ENCODE results near the gene ARHGAP6. TPM values are rescaled to one million over a fixed set of nuclear protein-coding genes. Genes with fewer than 3 reads are reported as not detected.
"Not testable (repeated sequence)": the region's sequence is repeated elsewhere in the genome, so short reads cannot be mapped to it uniquely, and the experiment has no call there.

Gene ARHGAP6
- total and polyA plus RNA-seq, 8 donors, result 2.2 to 26.4 (median 8.7) TPM

GRCh38 chrX:11585174-11585573 is 80.5 kb downstream of the ARHGAP6 start:
- Histone ChIP-seq H3K4me1 (no peaks in the 10 kb centered on the region), H3K9me3 (peaks cover 0 to 8% (median 0%) of the 10 kb centered on the region in 4 donors), H3K36me3 (no peaks in the 10 kb centered on the region), H3K27me3 (no peaks in the 10 kb centered on the region), H3K4me3 (no peak overlapping the region), H3K27ac (no peak overlapping the region)
- intact Hi-C loops (cut with DNase I; ENCODE audit: low total_unique reads), result no loop called here
- WGBS, 5 donors, result 30 to 67% (median 53%) methylated on average over 1 of the region's 1 CpG
- TF ChIP-seq POLR2A (IDR thresholded peaks at IDR 0.05) (no peak), CTCF (IDR thresholded peaks at IDR 0.05) (no peak), EP300 (IDR thresholded peaks at IDR 0.05) (no peak), POLR2AphosphoS5 (IDR thresholded peaks at IDR 0.05) (no peak)
- no peak for DNase-seq

DNA sequence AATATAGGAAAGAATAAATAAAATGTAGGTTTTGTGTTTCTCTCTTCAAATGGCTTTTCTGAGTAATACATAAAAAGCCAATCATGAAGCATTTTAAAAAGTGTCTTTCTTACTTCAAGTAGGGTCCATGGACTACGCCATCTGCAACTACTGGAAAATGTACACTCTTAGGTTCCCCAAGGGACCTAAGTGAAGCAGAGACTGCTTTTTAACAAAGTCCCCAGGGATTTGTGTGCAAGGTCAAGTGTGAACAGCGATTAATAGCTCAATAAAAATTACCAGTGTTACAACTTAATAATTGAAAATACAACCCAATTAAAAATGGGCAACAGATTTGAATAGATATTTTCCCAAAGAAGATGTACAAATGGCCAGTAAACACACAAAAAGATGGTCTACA is 84.9 kb downstream of the ARHGAP6 start:
- H3K36me3 ChIP-seq, result no peaks in the 10 kb centered on the region
- no peak for TF ChIP-seq POLR2A (IDR thresholded peaks at IDR 0.05)
- no peak for TF ChIP-seq CTCF (IDR thresholded peaks at IDR 0.05)
- TF ChIP-seq POLR2AphosphoS5 (IDR thresholded peaks at IDR 0.05), result no peak
- TF ChIP-seq EP300 (IDR thresholded peaks at IDR 0.05), result no peak
- WGBS, 5 donors, result 61 to 89% (median 82%) methylated on average over 2 of the region's 2 CpGs
- no peak overlapping the region for H3K4me3 ChIP-seq
- intact Hi-C loops (cut with DNase I; ENCODE audit: low total_unique reads), result no loop called here
- no peaks in the 10 kb centered on the region for H3K9me3 ChIP-seq
- peaks cover 0 to 3% (median 0%) of the 10 kb centered on the region in 3 donors for H3K27me3 ChIP-seq
- H3K27ac ChIP-seq, result no peak overlapping the region
- no peak for DNase-seq
- no peaks in the 10 kb centered on the region for H3K4me1 ChIP-seq

DNA sequence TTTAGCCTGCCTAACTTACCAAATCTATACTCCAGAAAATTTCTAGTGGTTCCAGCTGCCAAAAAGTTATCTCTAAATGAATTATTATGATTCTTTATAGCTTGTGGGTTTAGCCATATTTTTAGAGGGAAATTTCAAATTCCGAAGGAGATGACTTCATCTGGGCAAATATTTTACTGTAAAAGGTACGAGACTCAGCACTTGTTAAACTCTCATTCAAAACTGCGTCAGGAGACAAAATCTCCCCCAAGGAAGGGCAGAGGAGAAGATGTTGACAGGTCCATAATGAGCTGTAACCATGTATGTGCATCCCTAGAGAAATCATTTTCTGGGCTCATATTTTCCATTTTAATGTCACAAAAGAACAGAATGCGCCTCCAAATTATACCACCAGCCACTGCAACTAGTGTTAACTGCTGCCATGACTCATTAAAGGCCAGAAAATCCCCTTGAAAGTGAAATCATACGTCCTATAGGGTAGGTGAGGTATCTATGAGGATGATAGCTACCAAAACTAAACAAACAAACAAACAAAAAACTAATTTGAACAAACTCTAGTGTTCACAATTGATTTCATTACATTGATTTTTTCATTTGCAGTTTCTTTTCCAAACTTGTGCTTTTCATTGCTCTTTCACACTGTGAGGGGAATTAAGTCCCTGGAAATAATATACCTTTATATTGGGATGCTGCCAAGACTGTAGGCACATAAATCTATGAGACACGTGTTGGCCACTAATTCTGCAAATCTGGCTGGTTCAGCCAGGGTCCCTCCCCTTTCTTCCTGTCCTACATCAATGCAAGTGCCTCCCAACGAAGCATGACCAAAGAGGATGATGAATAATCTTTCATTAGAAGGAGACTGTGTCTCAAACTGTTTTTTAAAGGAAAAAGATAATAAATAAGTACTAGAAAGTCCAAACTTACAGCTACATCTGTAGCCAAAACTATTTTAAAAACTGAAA is 85.8 kb downstream of the ARHGAP6 start:
- Histone ChIP-seq H3K9me3 (no peaks in the 10 kb centered on the region), H3K27me3 (peaks cover 0 to 3% (median 0%) of the 10 kb centered on the region in 3 donors), H3K27ac (no peak overlapping the region), H3K4me3 (no peak overlapping the region), H3K36me3 (no peaks in the 10 kb centered on the region), H3K4me1 (no peaks in the 10 kb centered on the region)
- no peak for DNase-seq
- intact Hi-C loops (cut with DNase I; ENCODE audit: low total_unique reads), result no loop called here
- TF ChIP-seq POLR2A (IDR thresholded peaks at IDR 0.05) (no peak), EP300 (IDR thresholded peaks at IDR 0.05) (no peak), CTCF (IDR thresholded peaks at IDR 0.05) (no peak), POLR2AphosphoS5 (IDR thresholded peaks at IDR 0.05) (no peak)
- WGBS, 5 donors, result 42 to 56% (median 54%) methylated on average over 7 of the region's 7 CpGs

GRCh38 chrX:11578301-11578700 is 87.4 kb downstream of the ARHGAP6 start:
- H3K36me3 ChIP-seq; H3K27ac ChIP-seq; H3K9me3 ChIP-seq; H3K4me3 ChIP-seq; H3K27me3 ChIP-seq; intact Hi-C loops (cut with DNase I; ENCODE audit: low total_unique reads); DNase-seq; H3K4me1 ChIP-seq: not testable (repeated sequence)
- WGBS, 5 donors, result 70 to 100% (median 86%) methylated on average over 1 of the region's 1 CpG

GRCh38 chrX:11577603-11578002 is 88.1 kb downstream of the ARHGAP6 start:
- Histone ChIP-seq H3K36me3 (no peaks in the 10 kb centered on the region), H3K27ac (no peak overlapping the region), H3K27me3 (peaks cover 0 to 3% (median 0%) of the 10 kb centered on the region in 3 donors), H3K4me1 (no peaks in the 10 kb centered on the region), H3K9me3 (no peaks in the 10 kb centered on the region), H3K4me3 (no peak overlapping the region)
- WGBS, 5 donors, result 90 to 100% (median 99%) methylated on average over 2 to 3 of the region's 3 CpGs
- no peak for DNase-seq
- TF ChIP-seq EP300 (IDR thresholded peaks at IDR 0.05) (no peak), CTCF (IDR thresholded peaks at IDR 0.05) (no peak), POLR2A (IDR thresholded peaks at IDR 0.05) (no peak), POLR2AphosphoS5 (IDR thresholded peaks at IDR 0.05) (no peak)
- intact Hi-C loops (cut with DNase I; ENCODE audit: low total_unique reads), result no loop called here
